ENCODE measurements around the gene SRR.
A peak's percentile ranks its signal among the peaks of the same experiment; 100 is the strongest.
"Not testable (repeated sequence)": the region's sequence is repeated elsewhere in the genome, so short reads cannot be mapped to it uniquely, and the experiment has no call there.

The SRR gene

GRCh38 chr17:2289878-2290478 is 13.8 kb upstream of the SRR start:
- DNase-seq (ENCODE audit: low spot score) = no peak

GRCh38 chr17:2292100-2292499 is 11.7 kb upstream of the SRR start:
- no peak for DNase-seq (ENCODE audit: low spot score)

- DNase-seq (ENCODE audit: low spot score) = no peak
Observed at GRCh38 chr17:2295575-2295974, 8.2 kb upstream of the SRR start.

- DNase-seq (ENCODE audit: low spot score) = no peak
Observed at GRCh38 chr17:2297023-2297422, 6.7 kb upstream of the SRR start.

GRCh38 chr17:2299136-2299535 is 4.6 kb upstream of the SRR start:
- DNase-seq (ENCODE audit: low spot score) = no peak

- no peak for DNase-seq (ENCODE audit: low spot score)
Observed at GRCh38 chr17:2299756-2300155, 4.0 kb upstream of the SRR start.

GRCh38 chr17:2302778-2303203 is 959 bp upstream of the SRR start:
- DNase-seq (ENCODE audit: low spot score) = peak; percentile 13

- no peak for DNase-seq (ENCODE audit: low spot score)
Observed at GRCh38 chr17:2304931-2305330, 1.2 kb downstream of the SRR start.

GRCh38 chr17:2309338-2310154 is 5.8 kb downstream of the SRR start:
- DNase-seq (ENCODE audit: low spot score) = no peak

GRCh38 chr17:2312736-2313135 is 9.0 kb downstream of the SRR start:
- no peak for DNase-seq (ENCODE audit: low spot score)

GRCh38 chr17:2316916-2317205 is 13.1 kb downstream of the SRR start:
- not testable (repeated sequence) for DNase-seq (ENCODE audit: low spot score)

GRCh38 chr17:2317796-2318195 is 14.0 kb downstream of the SRR start:
- no peak for DNase-seq (ENCODE audit: low spot score)

GRCh38 chr17:2319051-2319450 is 15.3 kb downstream of the SRR start:
- no peak for DNase-seq (ENCODE audit: low spot score)

GRCh38 chr17:2321399-2321798 is 17.6 kb downstream of the SRR start:
- DNase-seq (ENCODE audit: low spot score) = no peak

GRCh38 chr17:2323629-2324314 is 20.0 kb downstream of the SRR start:
- DNase-seq (ENCODE audit: low spot score) = no peak

- DNase-seq (ENCODE audit: low spot score) = no peak
Observed at GRCh38 chr17:2331303-2331702, 27.6 kb downstream of the SRR start.

- no peak for DNase-seq (ENCODE audit: low spot score)
Observed at GRCh38 chr17:2335726-2336214, 32.0 kb downstream of the SRR start.

GRCh38 chr17:2336215-2336851 is 32.6 kb downstream of the SRR start, which contains the start of gene TSR1:
TSS of gene TSR1 (minus strand) at chr17:2336457. CDS start at chr17:2336427, 30 bp downstream.
- peak; percentile 85 for DNase-seq (ENCODE audit: low spot score)

- peak; percentile 64 for DNase-seq (ENCODE audit: low spot score)
Observed at GRCh38 chr17:2336852-2337543, 33.2 kb downstream of the SRR start, which contains the start of gene SGSM2. TSS of gene SGSM2 (plus strand) at chr17:2337501. CDS start at chr17:2337689, 188 bp downstream.

GRCh38 chr17:2337544-2338314 is 34.0 kb downstream of the SRR start:
- DNase-seq (ENCODE audit: low spot score) = peak; percentile 30

- DNase-seq (ENCODE audit: low spot score) = no peak
Observed at GRCh38 chr17:2338315-2338657, 34.5 kb downstream of the SRR start.

All from CD4-positive, alpha-beta T cell treated with Interleukin-2 at 100 ng/mL for 4 hours (primary cell).